B cell (primary cell): ENCODE measurements around the gene AP5M1. TPM values are rescaled to one million over a fixed set of nuclear protein-coding genes. Genes with fewer than 3 reads are reported as not detected.
"Not testable (repeated sequence)": the region's sequence is repeated elsewhere in the genome, so short reads cannot be mapped to it uniquely, and the experiment has no call there.

Experiments used
- ATAC-seq: fragments of 200-7000 bp; cut with Tn5 transposase; one replicate; pipeline ENCODE4 v1.10.0; 2021; ENCODE audit warnings: low read depth, mild to moderate bottlenecking, moderate number of reproducible peaks, moderate library complexity
- CTCF ChIA-PET: fragments of 350-600 bp; sonication (Branson Sonifier 250); formaldehyde crosslinking; loops from one replicate; lab custom pipeline; 2021; ENCODE audit warnings: antibody characterized with exemption, inconsistent platforms; lab: Charles Lee
- POLR2A ChIA-PET: fragments of 350-600 bp; sonication (Branson Sonifier 250); formaldehyde crosslinking; loops from one replicate; lab custom pipeline; 2021; ENCODE audit warnings: antibody characterized with exemption; lab: Charles Lee
- DNase-seq: peaks from one replicate; pipeline ENCODE4 v3.0.0; 2013
- H2AFZ ChIP-seq: 2 replicates; pipeline ENCODE4 v1.6.1; 2012; ENCODE audit warnings: mild to moderate bottlenecking, low read depth, low read length; ENCODE audit not compliant: insufficient read depth, poor library complexity, severe bottlenecking
- H3K27ac ChIP-seq, 2 donors: 1 replicate in 1 of 2; 2 replicates in 1 of 2; pipeline ENCODE4 v1.5.1; 2012 to 2013; ENCODE audit warnings: low read length in 2 of 2, mild to moderate bottlenecking in 2 of 2, moderate library complexity in 1 of 2
- H3K27me3 ChIP-seq, 4 experiments: fragments of 200-600 bp in 1 of 4; sonication (generic) in 1 of 4; replicated peaks in 1 of 4; 1 replicate in 2 of 4; 2 replicates in 2 of 4; pipeline versions ENCODE4 v1.6.1 to v1.7.0; 2013 to 2016; ENCODE audit warnings: low read length in 3 of 4, mild to moderate bottlenecking in 2 of 4, mixed read lengths in 1 of 4, moderate library complexity in 1 of 4; ENCODE audit not compliant: insufficient read depth in 4 of 4, control insufficient read depth in 3 of 4; ENCODE audit errors: control extremely low read depth in 1 of 4
- H3K36me3 ChIP-seq, 2 experiments: replicated peaks in 1 of 2; 1 replicate in 1 of 2; 2 replicates in 1 of 2; pipeline versions ENCODE4 v1.6.1 to v1.7.1; 2013; ENCODE audit warnings: low read length in 1 of 2; ENCODE audit not compliant: insufficient read depth in 2 of 2, control insufficient read depth in 1 of 2; ENCODE audit errors: control extremely low read depth in 1 of 2, extremely low read depth in 1 of 2
- H3K4me1 ChIP-seq, 2 donors: fragments of 200-600 bp in 1 of 2; sonication (generic) in 1 of 2; 1 replicate in 1 of 2; 2 replicates in 1 of 2; pipeline versions ENCODE4 v1.5.1 to v1.6.1; 2013 to 2017; ENCODE audit warnings: low read length in 2 of 2; ENCODE audit not compliant: control insufficient read depth in 2 of 2, insufficient read depth in 2 of 2
- H3K4me2 ChIP-seq: replicated peaks from 2 replicates; pipeline ENCODE3; 2012; ENCODE audit warnings: mild to moderate bottlenecking, low read depth, low read length; ENCODE audit not compliant: poor library complexity, severe bottlenecking
- H3K4me3 ChIP-seq, 5 experiments: fragments of 200-600 bp in 1 of 5; sonication (generic) in 1 of 5; 1 replicate in 3 of 5; 2 replicates in 2 of 5; pipeline versions ENCODE4 v1.5.1 to v1.7.0; 2011 to 2016; ENCODE audit warnings: low read length in 4 of 5, mild to moderate bottlenecking in 4 of 5, low read depth in 2 of 5, control low read depth in 1 of 5, moderate library complexity in 1 of 5; ENCODE audit not compliant: insufficient read depth in 1 of 5; ENCODE audit errors: control extremely low read depth in 1 of 5, extremely low read depth in 1 of 5
- H3K79me2 ChIP-seq: fragments of 200-600 bp; sonication (generic); one replicate; pipeline ENCODE4 v1.6.0; 2016; ENCODE audit warnings: low read length; ENCODE audit not compliant: control insufficient read depth, insufficient read depth
- H3K9ac ChIP-seq: fragments of 200-600 bp; sonication (generic); 2 replicates; pipeline ENCODE4 v1.6.1; 2017; ENCODE audit warnings: mild to moderate bottlenecking, low read length, moderate library complexity
- H3K9me3 ChIP-seq, 3 donors: one replicate each; pipeline versions ENCODE4 v1.6.1 to v1.7.1; 2013; ENCODE audit warnings: low read length in 2 of 3; ENCODE audit not compliant: control insufficient read depth in 2 of 3, insufficient read depth in 1 of 3; ENCODE audit errors: control extremely low read depth in 1 of 3
- H4K20me1 ChIP-seq: 2 replicates; pipeline ENCODE4 v1.6.0; 2012; ENCODE audit warnings: mild to moderate bottlenecking, low read length; ENCODE audit not compliant: insufficient read depth, control insufficient read depth, poor library complexity, severe bottlenecking
- H3K27ac Mint-ChIP-seq: one replicate; pipeline ENCODE4 v1.8.0; 2021; ENCODE audit warnings: mixed read lengths
- H3K27me3 Mint-ChIP-seq: one replicate; pipeline ENCODE4 v1.8.0; 2021; ENCODE audit warnings: mixed read lengths
- H3K4me1 Mint-ChIP-seq: one replicate; pipeline ENCODE4 v1.8.0; 2021; ENCODE audit warnings: mixed read lengths
- H3K4me3 Mint-ChIP-seq: one replicate; pipeline ENCODE4 v1.8.0; 2021; ENCODE audit warnings: mixed read lengths
- H3K9me3 Mint-ChIP-seq: one replicate; pipeline ENCODE4 v1.8.0; 2022; ENCODE audit warnings: mixed read lengths; ENCODE audit not compliant: insufficient read depth
- EZH2 ChIP-seq: IDR thresholded peaks from 2 replicates; pipeline ENCODE4 v1.6.1; 2012; ENCODE audit warnings: borderline replicate concordance, low read depth, mild to moderate bottlenecking, moderate library complexity, low read length; ENCODE audit not compliant: insufficient read depth, poor library complexity, severe bottlenecking
- WGBS: methylation state at CpG from one replicate; pipeline ENCODE4 v1.1.5; 2013; ENCODE audit warnings: missing lambda C conversion rate; ENCODE audit not compliant: insufficient coverage; 5-methylcytosine and 5-hydroxymethylcytosine counted together
- intact Hi-C: fragments of 100-400 bp; cut with micrococcal nuclease; formaldehyde crosslinking; loops from one replicate; pipeline ENCODE4 v1.10.0; 2022
- polyA plus RNA-seq: library from polyadenylated mRNA; depleted of rRNA; stranded (reverse); fragments of >200 nt; gene quantifications from 2 replicates; pipeline ENCODE4 v1.2.3, GENCODE V29; 2012
- total RNA-seq, 2 donors: library from RNA; stranded (reverse); fragments of 120-200 nt in 1 of 2; gene quantifications; 1 replicate in 1 of 2; 2 replicates in 1 of 2; pipeline versions ENCODE4 v1.2.3 to v1.2.4, GENCODE V29; 2013 to 2022
- TF ChIP-seq, protein P1 (sequence below): fragments of 200-600 bp; IDR thresholded peaks from one replicate; pipeline ENCODE4 v1.8.0; 2022; ENCODE audit warnings: antibody characterized with exemption, mild to moderate bottlenecking

AP5M1 gene
- total and polyA plus RNA-seq, 2 donors (not counting 1 experiment from before 2014, with no cell fraction given): 14.5 to 53.6 TPM

DNA sequence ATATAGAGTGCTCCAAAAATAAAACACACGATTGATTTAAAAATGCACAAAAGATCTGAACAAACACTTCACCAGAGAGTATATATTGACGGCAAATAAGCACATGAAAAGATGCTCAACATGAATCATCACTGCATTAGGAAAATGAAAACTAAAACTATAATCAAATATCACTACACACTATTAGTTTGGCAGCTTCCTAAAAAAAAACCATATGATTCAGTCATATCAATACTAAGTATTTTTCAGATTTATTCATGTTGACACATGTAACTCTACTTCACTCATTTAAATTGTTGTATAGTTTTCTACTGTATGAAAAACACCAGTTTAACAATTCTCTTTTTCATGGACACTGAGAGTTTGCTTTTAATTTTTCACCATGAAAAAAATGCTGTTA, 41.7 kb upstream of the AP5M1 start:
- H3K9me3 ChIP-seq: peaks cover 0 to 1% (median 0%) of the 10 kb centered on the region in 3 donors
- H3K27me3 ChIP-seq: no peaks in the 10 kb centered on the region
- peaks cover 4 to 8% of the 10 kb centered on the region in 2 experiments for H3K36me3 ChIP-seq
- no peak overlapping the region for H3K4me3 ChIP-seq
- TF ChIP-seq EZH2: no peak
- TF ChIP-seq, protein P1, sequence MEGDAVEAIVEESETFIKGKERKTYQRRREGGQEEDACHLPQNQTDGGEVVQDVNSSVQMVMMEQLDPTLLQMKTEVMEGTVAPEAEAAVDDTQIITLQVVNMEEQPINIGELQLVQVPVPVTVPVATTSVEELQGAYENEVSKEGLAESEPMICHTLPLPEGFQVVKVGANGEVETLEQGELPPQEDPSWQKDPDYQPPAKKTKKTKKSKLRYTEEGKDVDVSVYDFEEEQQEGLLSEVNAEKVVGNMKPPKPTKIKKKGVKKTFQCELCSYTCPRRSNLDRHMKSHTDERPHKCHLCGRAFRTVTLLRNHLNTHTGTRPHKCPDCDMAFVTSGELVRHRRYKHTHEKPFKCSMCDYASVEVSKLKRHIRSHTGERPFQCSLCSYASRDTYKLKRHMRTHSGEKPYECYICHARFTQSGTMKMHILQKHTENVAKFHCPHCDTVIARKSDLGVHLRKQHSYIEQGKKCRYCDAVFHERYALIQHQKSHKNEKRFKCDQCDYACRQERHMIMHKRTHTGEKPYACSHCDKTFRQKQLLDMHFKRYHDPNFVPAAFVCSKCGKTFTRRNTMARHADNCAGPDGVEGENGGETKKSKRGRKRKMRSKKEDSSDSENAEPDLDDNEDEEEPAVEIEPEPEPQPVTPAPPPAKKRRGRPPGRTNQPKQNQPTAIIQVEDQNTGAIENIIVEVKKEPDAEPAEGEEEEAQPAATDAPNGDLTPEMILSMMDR: no peak
- no peak overlapping the region for H3K27ac ChIP-seq
- no peaks in the 10 kb centered on the region for H3K79me2 ChIP-seq
- Mint-ChIP-seq H3K27ac (no peak overlapping the region), H3K9me3 (peaks cover 4% of the 10 kb centered on the region), H3K4me3 (no peak overlapping the region), H3K4me1 (no peaks in the 10 kb centered on the region), H3K27me3 (no peaks in the 10 kb centered on the region)
- WGBS: 83% methylated on average over 1 of the region's 2 CpGs
- no peak overlapping the region for H2AFZ ChIP-seq
- H3K4me2 ChIP-seq: no peak overlapping the region
- H3K4me1 ChIP-seq: no peaks in the 10 kb centered on the region
- intact Hi-C loops: no loop called here
- ChIA-PET POLR2A (no interaction called here), CTCF (no interaction called here)
- no peak overlapping the region for H3K9ac ChIP-seq
- ATAC-seq (no peak), DNase-seq (no peak)
- no peaks in the 10 kb centered on the region for H4K20me1 ChIP-seq

GRCh38 chr14:57228320-57228719, 40.5 kb upstream of the AP5M1 start:
- POLR2A ChIA-PET, H3K27ac Mint-ChIP-seq, H3K79me2 ChIP-seq, H3K4me2 ChIP-seq, H2AFZ ChIP-seq, H3K27ac ChIP-seq, H3K9me3 Mint-ChIP-seq, DNase-seq, H3K27me3 Mint-ChIP-seq, H3K4me1 Mint-ChIP-seq, CTCF ChIA-PET, H3K4me1 ChIP-seq, H3K9me3 ChIP-seq, ATAC-seq, H3K9ac ChIP-seq, H4K20me1 ChIP-seq, intact Hi-C loops, H3K4me3 Mint-ChIP-seq, H3K27me3 ChIP-seq, H3K4me3 ChIP-seq: not testable (repeated sequence)
- WGBS: no CpG with 5 or more reads among the region's 2 CpGs
- H3K36me3 ChIP-seq: peaks cover 4 to 10% of the 10 kb centered on the region in 2 experiments
